MM.1S (cell line): ENCODE data around the gene SLC43A3.

Source experiments
- CTCF ChIP-seq: fragments of 300-600 bp; sonication (generic); IDR thresholded peaks from 2 replicates; pipeline ENCODE4 v1.5.1; 2016; ENCODE audit warnings: antibody characterized with exemption, low read length, mixed read lengths
- EZH2phosphoT487 ChIP-seq: fragments of 300-600 bp; sonication (generic); IDR thresholded peaks from 2 replicates; pipeline ENCODE4 v1.6.1; 2018; ENCODE audit warnings: antibody characterized with exemption, low read length

GRCh38 chr11:57409321-57410100 lies 17.4 kb downstream of the SLC43A3 start:
- no peak for TF ChIP-seq CTCF
- no peak for TF ChIP-seq EZH2phosphoT487
